GM12892 (cell line): ENCODE results near the gene PHACTR4.

Experiments
- POLR2A ChIP-seq: IDR thresholded peaks from 2 replicates; pipeline ENCODE4 v1.6.1; 2011; ENCODE audit warnings: low read depth, low read length, control low read depth
- POLR2AphosphoS5 ChIP-seq: IDR thresholded peaks from 2 replicates; pipeline ENCODE4 v1.6.1; 2011; ENCODE audit warnings: low read depth, low read length, control low read depth

DNA sequence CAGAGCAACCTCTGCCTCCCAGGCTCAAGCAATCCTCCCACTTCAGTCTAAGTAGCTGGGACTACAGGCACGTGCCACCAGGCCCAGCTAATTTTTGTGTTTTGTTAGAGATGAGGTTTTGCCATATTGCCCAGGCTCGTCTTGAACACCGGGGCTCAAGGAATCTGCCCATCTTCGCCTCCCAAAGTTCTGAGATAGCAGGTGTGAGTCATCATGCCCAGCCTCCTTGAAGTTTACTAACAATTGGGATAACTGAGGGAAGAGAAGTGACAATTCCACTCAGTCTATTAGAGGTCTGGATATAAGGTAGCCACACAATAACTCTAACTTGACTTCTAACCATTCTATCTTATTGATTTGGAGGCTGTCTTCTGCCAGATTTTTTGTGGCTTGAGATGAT, 130.0 kb downstream of the PHACTR4 start:
- TF ChIP-seq POLR2AphosphoS5, result no peak
- no peak for TF ChIP-seq POLR2A
